Ishikawa (cell line): Measurements from ENCODE around the gene SLC24A1.

Experiments used
- CEBPB ChIP-seq: IDR thresholded peaks from 2 replicates; pipeline ENCODE4 v1.6.1; 2012
- CREB1 ChIP-seq: IDR thresholded peaks from 2 replicates; pipeline ENCODE4 v1.6.1; 2012; ENCODE audit warnings: low read depth
- EGR1 ChIP-seq: IDR thresholded peaks from 2 replicates; pipeline ENCODE4 v1.6.1; 2012
- EP300 ChIP-seq: IDR thresholded peaks from 2 replicates; pipeline ENCODE4 v1.6.1; 2012; ENCODE audit warnings: borderline replicate concordance
- MAX ChIP-seq: IDR thresholded peaks from 2 replicates; pipeline ENCODE4 v1.6.1; 2012
- REST ChIP-seq: IDR thresholded peaks from 2 replicates; pipeline ENCODE4 v1.6.1; 2012; ENCODE audit warnings: low read depth, mild to moderate bottlenecking
- TAF1 ChIP-seq: IDR thresholded peaks from 2 replicates; pipeline ENCODE4 v1.6.1; 2012; ENCODE audit warnings: low read depth, mild to moderate bottlenecking
- TCF12 ChIP-seq: IDR thresholded peaks from 2 replicates; pipeline ENCODE4 v1.6.1; 2012; ENCODE audit warnings: low read depth
- YY1 ChIP-seq: IDR thresholded peaks from 2 replicates; pipeline ENCODE4 v1.6.1; 2012; ENCODE audit warnings: low read depth

GRCh38 chr15:65629548-65629947, 7.8 kb downstream of the SLC24A1 start:
- TF ChIP-seq TAF1 (no peak), CREB1 (no peak), EP300 (no peak), YY1 (no peak), TCF12 (no peak), EGR1 (no peak), MAX (no peak), REST (no peak), CEBPB (no peak)
